SK-N-MC (cell line): ENCODE results near the gene TMEM143.

Experiments
- EZH2 ChIP-seq: fragments of 200-600 bp; sonication (generic); IDR thresholded peaks from one replicate; pipeline ENCODE4 v1.6.1; 2017; ENCODE audit warnings: antibody characterized with exemption
- FOXP2 ChIP-seq: optimal IDR thresholded peaks from 2 replicates; pipeline ENCODE3; 2011; ENCODE audit warnings: mild to moderate bottlenecking, moderate library complexity; ENCODE audit not compliant: insufficient read depth; ENCODE audit errors: extremely low read length, control extremely low read depth
- POLR2AphosphoS5 ChIP-seq: IDR thresholded peaks from 2 replicates; pipeline ENCODE4 v1.6.1; 2012; ENCODE audit warnings: mild to moderate bottlenecking, low read depth, low read length, borderline replicate concordance

DNA sequence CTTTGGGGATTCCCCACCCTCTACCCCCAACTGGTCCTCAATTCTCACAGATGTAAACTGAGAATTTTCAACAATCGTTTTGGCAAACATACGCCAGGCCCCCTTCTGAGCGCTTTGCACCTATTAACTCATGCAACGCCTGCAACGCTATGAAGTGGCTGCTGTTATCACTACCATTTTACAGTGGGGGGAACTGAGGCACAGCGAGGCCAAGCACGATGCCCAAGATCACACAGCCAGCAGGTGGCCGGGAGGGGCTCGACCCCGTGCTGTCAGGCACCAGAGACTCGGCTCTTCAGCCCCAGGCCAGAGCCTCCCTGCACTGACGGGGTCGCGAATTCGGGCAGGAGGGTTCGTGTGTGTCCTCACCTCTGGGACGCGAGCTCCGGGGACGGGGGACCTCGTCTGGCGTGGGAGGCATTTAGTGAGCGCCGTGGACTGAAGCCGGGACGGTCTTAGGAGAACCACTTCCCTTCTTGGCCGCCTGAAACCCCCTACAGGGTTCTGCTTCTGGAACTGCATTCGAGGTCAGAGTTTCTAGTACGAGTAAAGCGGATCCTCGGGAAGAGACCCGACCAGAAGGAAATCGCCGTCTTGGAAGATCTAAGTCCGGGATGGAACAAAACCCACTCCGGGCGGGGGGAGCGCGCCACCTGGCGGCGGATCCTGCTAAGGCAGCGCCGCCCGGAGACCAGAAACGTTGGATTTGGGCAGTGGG, 72.8 kb downstream of the TMEM143 start:
- TF ChIP-seq EZH2 (no peak), FOXP2 (no peak), POLR2AphosphoS5 (no peak)
